K562 (cell line): ENCODE measurements around the gene SLC34A3. TPM values are rescaled to one million over a fixed set of nuclear protein-coding genes. Genes with fewer than 3 reads are reported as not detected.

Experiments used
- ADNP ChIP-seq: fragments of 200-800 bp; sonication (Bioruptor generic); IDR thresholded peaks from 2 replicates; pipeline ENCODE4 v1.6.1; 2016; ENCODE audit warnings: missing genetic modification characterization, missing compliant biosample characterization
- CREM ChIP-seq: IDR thresholded peaks from 2 replicates; pipeline ENCODE4 v1.6.1; 2014; ENCODE audit warnings: antibody characterized with exemption, low read depth
- FOXA3 ChIP-seq, 2 experiments: fragments of 450-650 bp in 1 of 2; sonication (generic) in 1 of 2; formaldehyde crosslinking; IDR thresholded peaks in 1 of 2; conservative IDR thresholded peaks in 1 of 2; 2 replicates each; pipeline versions ENCODE4 v1.4.0 to v1.8.0; 2020 to 2022; ENCODE audit warnings: mild to moderate bottlenecking in 2 of 2, missing genetic modification reagents in 1 of 2
- GATAD2A ChIP-seq: fragments of 450-650 bp; IDR thresholded peaks from 2 replicates; pipeline ENCODE4 v1.6.1; 2017
- HLTF ChIP-seq: fragments of 450-650 bp; IDR thresholded peaks from 2 replicates; pipeline ENCODE4 v1.6.1; 2016
- MTA1 ChIP-seq: fragments of 450-650 bp; IDR thresholded peaks from 2 replicates; pipeline ENCODE4 v1.6.1; 2017; ENCODE audit warnings: borderline replicate concordance
- RBM22 ChIP-seq: fragments of 200-400 bp; formaldehyde crosslinking; IDR thresholded peaks from 2 replicates; pipeline ENCODE4 v1.6.1; 2018; ENCODE audit warnings: low read length, low read depth; ENCODE audit not compliant: poor library complexity, severe bottlenecking
- SAFB ChIP-seq: fragments of 200-400 bp; formaldehyde crosslinking; IDR thresholded peaks from 2 replicates; pipeline ENCODE4 v1.6.1; 2017; ENCODE audit warnings: low read depth, low read length, borderline replicate concordance
- STAG1 ChIP-seq: sonication (generic); formaldehyde crosslinking; IDR thresholded peaks from 2 replicates; pipeline ENCODE4 v1.5.0; 2020; ENCODE audit warnings: missing genetic modification reagents, borderline replicate concordance
- TAF7 ChIP-seq: fragments of 450-650 bp; IDR thresholded peaks from 2 replicates; pipeline ENCODE4 v1.6.1; 2016; ENCODE audit warnings: missing genetic modification characterization, missing compliant biosample characterization
- TBL1XR1 ChIP-seq, 2 experiments: IDR thresholded peaks; 2 replicates each; pipeline ENCODE4 v1.6.1; 2012; ENCODE audit warnings: improper control_type of control experiment in 2 of 2, low read length in 2 of 2, mild to moderate bottlenecking in 1 of 2
- TEAD4 ChIP-seq, 2 experiments: sonication (generic) in 1 of 2; formaldehyde crosslinking in 1 of 2; IDR thresholded peaks; 2 replicates each; pipeline versions ENCODE4 v1.6.1 to v1.8.0; 2012 to 2022; ENCODE audit warnings: borderline replicate concordance in 1 of 2, inconsistent platforms in 1 of 2, low read length in 1 of 2, mild to moderate bottlenecking in 1 of 2, missing genetic modification reagents in 1 of 2
- ZBTB8A ChIP-seq: fragments of 450-650 bp; IDR thresholded peaks from 2 replicates; pipeline ENCODE4 v1.6.1; 2018; ENCODE audit warnings: mild to moderate bottlenecking, moderate library complexity; ENCODE audit not compliant: partially characterized antibody
- ZC3H8 ChIP-seq: fragments of 450-650 bp; IDR thresholded peaks from 2 replicates; pipeline ENCODE4 v1.6.1; 2017
- ZZZ3 ChIP-seq: fragments of 450-650 bp; IDR thresholded peaks from 2 replicates; pipeline ENCODE4 v1.6.1; 2016; ENCODE audit warnings: antibody characterized with exemption, mild to moderate bottlenecking, moderate library complexity
- polyA plus RNA-seq, 8 experiments: library from polyadenylated mRNA; depleted of rRNA in 4 of 8; stranded (reverse) in 5 of 8; unstranded in 3 of 8; fragments of >200 nt; fragmentation: Nextera tagmentation in 2 of 8; fragmentation: Illumina TruSeq in 1 of 8; extraction: Ambion mirVana in 2 of 8; extraction: Trizol in 1 of 8; gene quantifications; 2 replicates each; pipeline versions ENCODE4 v1.2.1 to v1.2.3, GENCODE V29; 2011 to 2014; ENCODE audit warnings: inconsistent platforms in 1 of 8, missing spikeins in 1 of 8
- total RNA-seq, 7 experiments: library from RNA; depleted of rRNA in 6 of 7; stranded (reverse); fragments of >200 nt in 6 of 7; fragmentation: Illumina TruSeq in 2 of 7; extraction: Trizol in 2 of 7; gene quantifications; 2 replicates each; pipeline versions ENCODE4 v1.2.1 to v1.2.3, GENCODE V29; 2011 to 2021; ENCODE audit warnings: low replicate concordance in 1 of 7
- TF ChIP-seq, protein P1 (sequence below): conservative IDR thresholded peaks from 2 replicates; pipeline ENCODE4 v1.6.1; 2011; ENCODE audit warnings: low read depth, mild to moderate bottlenecking, low read length; ENCODE audit not compliant: control insufficient read depth
- TF ChIP-seq, protein P2 (sequence below): sonication (generic); formaldehyde crosslinking; IDR thresholded peaks from 2 replicates; pipeline ENCODE4 v1.8.1; 2023; ENCODE audit warnings: mild to moderate bottlenecking, missing genetic modification reagents
- TF ChIP-seq, protein P3 (sequence below): fragments of 250-450 bp; sonication (Bioruptor Pico); IDR thresholded peaks from 2 replicates; pipeline ENCODE4 v1.4.0; 2020

Gene SLC34A3
- total and polyA plus RNA-seq, 9 of the 15 experiments (the other 6 are each of a cell fraction or from before 2014, with no cell fraction given), result not detected

DNA sequence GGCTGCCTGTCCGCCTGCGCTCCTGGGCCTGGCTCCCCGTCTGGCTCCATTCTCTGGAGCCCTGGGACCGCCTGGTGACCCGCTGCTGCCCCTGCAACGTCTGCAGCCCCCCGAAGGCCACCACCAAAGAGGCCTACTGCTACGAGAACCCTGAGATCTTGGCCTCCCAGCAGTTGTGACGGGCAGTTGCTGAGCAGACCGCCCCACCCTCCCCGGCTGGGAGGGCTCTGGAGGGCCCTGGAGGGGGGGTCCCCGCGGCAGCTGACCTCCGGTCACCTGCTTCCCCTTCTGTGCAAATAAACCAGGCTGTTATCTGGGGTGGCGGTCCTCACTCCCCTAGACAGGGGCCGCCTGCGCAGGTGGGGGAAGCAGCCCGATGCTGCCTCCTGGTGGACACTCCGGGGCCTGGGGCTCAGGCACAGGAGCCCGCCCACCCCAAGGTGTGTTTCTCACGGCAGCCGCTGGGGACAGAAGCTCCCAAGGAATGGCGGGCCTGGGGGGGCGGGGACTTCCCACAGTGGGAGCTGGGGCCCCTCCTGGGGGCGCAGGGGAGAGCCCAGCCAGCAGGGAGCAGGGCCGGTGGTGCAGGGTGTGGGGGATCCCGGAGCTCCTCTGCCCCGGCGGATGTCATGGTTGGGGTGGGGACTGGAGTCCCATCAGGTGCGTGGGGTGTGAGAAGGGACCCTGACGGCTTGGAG, 5.7 kb downstream of the SLC34A3 start (continued):
- TF ChIP-seq, protein P1, sequence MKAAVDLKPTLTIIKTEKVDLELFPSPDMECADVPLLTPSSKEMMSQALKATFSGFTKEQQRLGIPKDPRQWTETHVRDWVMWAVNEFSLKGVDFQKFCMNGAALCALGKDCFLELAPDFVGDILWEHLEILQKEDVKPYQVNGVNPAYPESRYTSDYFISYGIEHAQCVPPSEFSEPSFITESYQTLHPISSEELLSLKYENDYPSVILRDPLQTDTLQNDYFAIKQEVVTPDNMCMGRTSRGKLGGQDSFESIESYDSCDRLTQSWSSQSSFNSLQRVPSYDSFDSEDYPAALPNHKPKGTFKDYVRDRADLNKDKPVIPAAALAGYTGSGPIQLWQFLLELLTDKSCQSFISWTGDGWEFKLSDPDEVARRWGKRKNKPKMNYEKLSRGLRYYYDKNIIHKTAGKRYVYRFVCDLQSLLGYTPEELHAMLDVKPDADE, result peak; percentile 60
- TF ChIP-seq SAFB (peak; percentile 70; the same call in 1 of the 2 replicates), MTA1 (0 out of 2 replicates have a peak, but pooled peaks have one; percentile 20), ADNP (tag) (no peak), ZBTB8A (no peak), TBL1XR1 (IDR thresholded peaks at IDR 0.05; ENCODE audit: low read length in 2 of 2) (peak in 1 of 2 experiments; percentile 77; a peak in 2 of 4 replicates), CREM (peak; percentile 61; the same call in 1 of the 2 replicates), TEAD4 (IDR thresholded peaks at IDR 0.05; ENCODE audit: low read length) (peak; percentile 68), TEAD4 (CRISPR knock-in tag; IDR thresholded peaks at IDR 0.05; ENCODE audit: borderline replicate concordance) (no peak), GATAD2A (peak; percentile 70; the same call in 1 of the 2 replicates), STAG1 (CRISPR knock-in tag) (peak; percentile 94), ZZZ3 (no peak), FOXA3 (CRISPR knock-in tag; conservative IDR thresholded peaks at IDR 0.05 in 1 of 2, IDR thresholded peaks at IDR 0.05 in 1 of 2) (peak; percentile 97 to 99), HLTF (no peak), TAF7 (tag) (no peak), RBM22 (peak; percentile 40), ZC3H8 (no peak)
- TF ChIP-seq, protein P2, sequence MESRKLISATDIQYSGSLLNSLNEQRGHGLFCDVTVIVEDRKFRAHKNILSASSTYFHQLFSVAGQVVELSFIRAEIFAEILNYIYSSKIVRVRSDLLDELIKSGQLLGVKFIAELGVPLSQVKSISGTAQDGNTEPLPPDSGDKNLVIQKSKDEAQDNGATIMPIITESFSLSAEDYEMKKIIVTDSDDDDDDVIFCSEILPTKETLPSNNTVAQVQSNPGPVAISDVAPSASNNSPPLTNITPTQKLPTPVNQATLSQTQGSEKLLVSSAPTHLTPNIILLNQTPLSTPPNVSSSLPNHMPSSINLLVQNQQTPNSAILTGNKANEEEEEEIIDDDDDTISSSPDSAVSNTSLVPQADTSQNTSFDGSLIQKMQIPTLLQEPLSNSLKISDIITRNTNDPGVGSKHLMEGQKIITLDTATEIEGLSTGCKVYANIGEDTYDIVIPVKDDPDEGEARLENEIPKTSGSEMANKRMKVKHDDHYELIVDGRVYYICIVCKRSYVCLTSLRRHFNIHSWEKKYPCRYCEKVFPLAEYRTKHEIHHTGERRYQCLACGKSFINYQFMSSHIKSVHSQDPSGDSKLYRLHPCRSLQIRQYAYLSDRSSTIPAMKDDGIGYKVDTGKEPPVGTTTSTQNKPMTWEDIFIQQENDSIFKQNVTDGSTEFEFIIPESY (CRISPR knock-in tag), result peak; percentile 85
- TF ChIP-seq, protein P3, sequence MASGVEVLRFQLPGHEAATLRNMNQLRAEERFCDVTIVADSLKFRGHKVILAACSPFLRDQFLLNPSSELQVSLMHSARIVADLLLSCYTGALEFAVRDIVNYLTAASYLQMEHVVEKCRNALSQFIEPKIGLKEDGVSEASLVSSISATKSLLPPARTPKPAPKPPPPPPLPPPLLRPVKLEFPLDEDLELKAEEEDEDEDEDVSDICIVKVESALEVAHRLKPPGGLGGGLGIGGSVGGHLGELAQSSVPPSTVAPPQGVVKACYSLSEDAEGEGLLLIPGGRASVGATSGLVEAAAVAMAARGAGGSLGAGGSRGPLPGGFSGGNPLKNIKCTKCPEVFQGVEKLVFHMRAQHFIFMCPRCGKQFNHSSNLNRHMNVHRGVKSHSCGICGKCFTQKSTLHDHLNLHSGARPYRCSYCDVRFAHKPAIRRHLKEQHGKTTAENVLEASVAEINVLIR (CRISPR knock-in tag), result no peak
